GM21381 (cell line): ENCODE data around the gene MISP3.

ENCODE experiments used
- ATAC-seq: cut with Tn5 transposase; IDR thresholded peaks from one replicate; pipeline ENCODE4 v1.9.1; 2021; ENCODE audit warnings: mild to moderate bottlenecking, moderate library complexity; ENCODE audit not compliant: unreplicated experiment

Gene MISP3

DNA sequence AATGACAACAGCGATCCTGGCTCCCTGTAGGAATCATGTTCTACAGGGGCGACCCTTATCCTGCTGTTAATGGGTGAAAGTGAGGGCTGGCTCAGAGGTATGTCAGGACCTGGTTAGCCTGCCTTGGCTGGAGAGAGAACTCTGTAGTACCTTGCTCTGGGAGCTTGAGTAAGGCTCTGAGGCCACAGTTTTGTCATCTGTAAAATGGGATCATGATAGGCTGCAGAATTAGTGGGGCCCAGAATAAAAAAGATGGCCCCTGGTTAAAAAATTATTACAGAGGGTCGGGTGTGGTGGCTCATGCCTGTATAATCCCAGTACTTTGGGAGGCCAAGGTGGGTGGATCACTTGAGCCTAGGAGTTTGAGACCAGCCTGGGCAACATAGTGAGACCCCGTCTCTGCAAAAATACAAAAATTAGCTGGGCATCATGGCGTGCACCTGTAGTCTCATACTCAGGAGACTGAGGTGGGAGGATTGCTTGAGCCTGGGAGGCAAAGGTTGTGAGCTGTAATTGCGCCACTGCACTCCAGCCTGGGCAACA, 28.5 kb downstream of the MISP3 start:
- ATAC-seq, result no peak

GRCh38 chr19:14102102-14102696, 29.6 kb downstream of the MISP3 start:
- ATAC-seq, result no peak

DNA sequence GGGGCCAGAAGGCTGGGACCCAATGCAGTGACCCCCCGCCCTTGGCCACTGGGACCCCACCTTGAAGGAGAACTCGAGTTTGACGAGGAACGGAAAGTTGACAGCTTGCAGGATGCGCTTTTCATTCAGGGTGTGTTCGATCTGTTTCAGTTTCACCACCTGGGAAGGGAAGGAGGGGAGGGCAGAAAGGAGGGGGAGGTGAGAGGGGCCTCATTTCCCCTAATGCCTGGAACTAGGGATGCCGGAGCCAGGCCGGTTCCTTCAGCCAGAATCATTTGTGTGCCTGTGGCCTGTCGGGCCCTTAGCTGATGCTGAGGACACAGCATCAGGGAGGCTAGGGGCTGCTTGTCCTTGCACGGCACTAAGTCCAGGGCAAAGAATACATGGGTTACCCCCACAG, 30.2 kb downstream of the MISP3 start:
- no peak for ATAC-seq

- no peak for ATAC-seq
These were observed 30.7 kb downstream of the MISP3 start for GRCh38 chr19:14103310-14103709.

DNA sequence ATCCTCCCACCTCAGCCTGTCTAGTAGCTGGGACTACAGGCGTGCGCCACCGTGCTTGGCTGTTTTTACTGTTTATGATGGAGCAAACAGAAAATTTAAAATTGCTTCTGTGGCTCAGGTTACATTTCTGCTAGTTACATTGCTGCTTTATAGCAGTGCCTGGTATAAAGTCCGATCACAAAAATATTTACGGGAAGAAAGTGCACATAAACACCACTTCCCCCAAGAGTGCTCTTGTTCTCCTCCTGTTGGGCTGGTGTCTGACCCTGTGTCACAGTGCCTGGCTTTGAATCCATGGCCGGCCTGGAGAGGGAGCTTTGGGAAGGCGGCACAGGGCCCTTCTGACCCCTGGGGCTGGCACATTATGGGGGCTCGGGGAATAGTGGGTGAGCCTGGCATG, 33.1 kb downstream of the MISP3 start:
- no peak for ATAC-seq

- ATAC-seq, result no peak
These were observed 34.3 kb downstream of the MISP3 start for GRCh38 chr19:14106840-14107239.

DNA sequence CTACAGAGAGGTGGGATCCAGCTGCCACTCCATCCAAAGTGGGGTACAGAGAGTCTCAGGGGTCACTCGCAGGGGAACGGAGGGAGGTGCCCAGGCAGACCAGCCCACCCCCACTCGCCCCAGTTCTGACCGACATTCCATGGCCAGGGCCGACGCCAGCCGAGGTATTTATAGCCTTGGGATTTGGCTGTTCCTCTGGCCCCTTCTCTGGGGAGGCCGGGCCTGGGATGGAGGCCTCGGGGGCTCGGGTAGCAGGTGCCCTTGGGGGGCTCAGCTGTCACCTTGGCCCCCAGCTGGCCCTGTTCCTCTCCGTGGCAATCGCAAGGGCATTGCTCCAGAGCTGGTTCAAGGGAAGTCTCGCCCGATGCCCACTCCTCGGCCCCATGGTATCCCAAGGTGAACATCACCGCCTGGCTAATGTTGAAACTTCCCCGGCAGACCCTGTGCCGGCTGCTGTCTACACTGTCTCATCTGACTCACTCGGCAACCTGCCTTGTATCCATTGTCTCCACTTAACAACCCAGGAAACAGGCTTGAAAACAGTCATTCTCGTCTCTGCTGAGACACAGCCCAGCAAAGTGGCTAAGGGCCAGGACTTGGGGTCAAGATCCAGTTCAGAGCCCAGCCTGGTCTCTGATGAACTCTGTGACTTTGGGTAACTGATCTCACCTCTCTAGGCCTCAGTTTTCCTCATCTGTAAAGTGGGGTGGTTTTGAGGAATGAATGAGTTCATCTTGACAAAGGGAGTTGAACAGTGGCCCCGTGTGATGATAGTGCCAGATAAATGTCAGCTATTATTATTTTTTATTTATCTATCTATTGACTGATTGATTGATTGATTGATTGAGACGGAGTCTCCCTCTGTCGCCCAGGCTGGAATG, 35.2 kb downstream of the MISP3 start:
- no peak for ATAC-seq

GRCh38 chr19:14110650-14111049, 38.1 kb downstream of the MISP3 start:
- no peak for ATAC-seq

- ATAC-seq, result no peak
These were observed 38.9 kb downstream of the MISP3 start for GRCh38 chr19:14111486-14111885.

GRCh38 chr19:14112051-14112808, 39.6 kb downstream of the MISP3 start:
- ATAC-seq, result no peak

- no peak for ATAC-seq
These were observed 40.3 kb downstream of the MISP3 start for GRCh38 chr19:14112809-14113385.

DNA sequence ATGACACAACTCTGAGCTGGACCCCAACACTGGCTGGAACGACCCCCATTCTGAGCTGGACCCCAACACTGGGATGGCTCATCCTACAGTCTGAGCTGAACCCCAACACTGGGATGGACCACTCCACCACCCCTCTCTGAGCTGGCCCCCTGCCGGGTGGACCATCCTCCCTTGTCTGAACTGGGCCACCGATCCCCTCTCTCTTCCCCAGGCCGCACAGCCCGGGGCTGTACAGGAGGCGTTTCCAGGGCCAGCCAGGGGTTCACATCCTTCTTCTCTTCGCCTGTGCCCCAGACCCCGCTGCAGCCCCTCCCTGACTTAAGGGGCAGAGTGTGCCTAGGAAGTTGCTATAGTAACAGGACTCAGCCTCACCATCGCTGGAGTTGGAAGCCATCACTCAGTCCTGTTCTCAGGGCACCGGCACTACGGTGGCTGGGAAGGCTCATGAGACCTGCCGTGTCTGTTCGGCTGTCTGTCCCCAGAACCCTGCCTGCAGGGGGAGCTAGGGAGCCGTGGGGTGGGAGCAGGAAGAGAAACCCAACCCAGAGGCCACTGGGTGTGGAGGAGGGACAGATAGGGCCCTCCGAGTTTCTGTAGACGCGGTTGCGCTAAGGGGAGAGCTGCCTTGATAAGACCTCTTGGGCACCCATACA, 41.3 kb downstream of the MISP3 start:
- ATAC-seq, result no peak

GRCh38 chr19:14114439-14114838, 41.9 kb downstream of the MISP3 start:
- no peak for ATAC-seq

GRCh38 chr19:14114854-14115253, 42.3 kb downstream of the MISP3 start:
- no peak for ATAC-seq

DNA sequence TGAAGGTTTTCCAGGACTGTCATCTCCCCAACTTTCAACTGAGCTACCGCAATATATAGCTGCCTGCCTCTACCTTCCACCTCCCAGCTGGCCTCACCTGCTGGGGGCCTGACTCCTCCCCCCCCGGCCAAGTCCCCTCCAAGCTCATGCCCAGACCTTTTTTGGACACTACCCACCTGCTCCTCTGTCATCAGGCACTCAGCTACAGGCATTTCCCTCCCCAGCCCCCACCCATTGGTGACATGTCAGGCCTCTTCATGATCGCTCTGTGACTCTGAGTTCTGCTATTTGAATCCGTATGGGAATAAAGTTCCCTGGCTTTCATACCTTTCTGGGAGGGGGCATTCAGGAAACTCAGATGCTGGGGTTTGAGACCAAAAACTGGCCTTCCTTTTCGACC, 43.2 kb downstream of the MISP3 start:
- ATAC-seq, result no peak

DNA sequence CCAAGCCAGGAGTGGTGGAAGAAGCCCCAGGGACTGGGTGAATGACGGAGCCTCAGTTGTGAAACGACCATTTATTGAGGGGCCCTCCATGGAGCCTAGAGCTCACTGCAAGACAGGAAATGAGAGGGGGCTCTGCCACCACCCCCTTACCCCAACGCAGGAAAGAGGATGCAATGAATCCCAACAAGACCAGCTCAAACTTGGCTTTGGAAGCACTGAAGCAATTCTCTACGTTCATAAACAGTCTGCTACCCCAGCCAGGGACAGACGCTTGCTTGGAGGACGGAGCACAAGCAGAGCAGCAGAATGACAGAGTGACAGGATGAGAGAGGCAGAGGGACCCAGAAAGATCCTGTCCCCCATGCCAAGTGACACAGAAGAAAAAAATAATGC, 43.9 kb downstream of the MISP3 start:
- ATAC-seq, result no peak

- no peak for ATAC-seq
These were observed 44.5 kb downstream of the MISP3 start for GRCh38 chr19:14116918-14117578.

DNA sequence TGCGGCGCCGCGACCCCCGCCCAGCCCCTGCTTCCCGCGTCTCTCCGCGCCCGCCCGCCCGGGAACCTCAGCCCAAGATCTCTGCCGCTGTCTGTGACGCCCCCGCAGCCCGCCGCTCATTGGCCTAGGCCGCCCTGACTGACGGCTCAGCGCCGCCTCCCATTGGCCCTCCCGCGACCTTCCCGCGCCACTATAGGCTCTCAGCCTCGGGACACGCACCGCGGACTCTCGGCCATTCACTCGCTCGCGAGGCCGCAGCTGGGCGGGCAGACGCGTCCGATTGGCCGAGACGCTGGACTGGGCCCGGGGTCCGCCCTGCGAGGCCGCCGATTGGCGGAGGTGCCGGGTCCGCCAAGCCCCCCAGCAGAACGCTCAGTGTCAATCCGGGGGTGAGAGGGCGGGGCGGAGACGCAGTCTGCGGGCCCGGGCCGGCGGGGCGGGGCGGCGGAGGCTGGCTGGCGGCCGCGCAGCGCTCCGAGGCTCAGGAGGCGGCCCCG, 45.1 kb downstream of the MISP3 start, which contains the start of gene PRKACA:
Gene PRKACA (minus strand): TSS at position 95 of the 497 bp plus-strand sequence. CDS start 215 bp downstream, outside the sequence.
- ATAC-seq, result peak; percentile 87

- ATAC-seq, result peak; percentile 44
These were observed 45.8 kb downstream of the MISP3 start for GRCh38 chr19:14118165-14119051.
